HG03135 (cell line): Measurements from ENCODE around the gene NUDT4.
"Not testable (repeated sequence)": the region's sequence is repeated elsewhere in the genome, so short reads cannot be mapped to it uniquely, and the experiment has no call there.

Experiments
- ATAC-seq: cut with Tn5 transposase; IDR thresholded peaks from one replicate; pipeline ENCODE4 v1.9.1; 2021; ENCODE audit warnings: mild to moderate bottlenecking, moderate library complexity; ENCODE audit not compliant: unreplicated experiment

Gene NUDT4

GRCh38 chr12:93426412-93426805, 48.7 kb downstream of the NUDT4 start:
- ATAC-seq: no peak

- no peak for ATAC-seq
Observed at GRCh38 chr12:93427779-93428564, 50.2 kb downstream of the NUDT4 start.

- ATAC-seq: no peak
Observed at GRCh38 chr12:93429448-93429847, 51.7 kb downstream of the NUDT4 start.

GRCh38 chr12:93429852-93430251, 52.1 kb downstream of the NUDT4 start:
- no peak for ATAC-seq

- ATAC-seq: no peak
Observed at GRCh38 chr12:93430280-93430679, 52.6 kb downstream of the NUDT4 start.

GRCh38 chr12:93432031-93432430, 54.3 kb downstream of the NUDT4 start:
- not testable (repeated sequence) for ATAC-seq

- ATAC-seq: no peak
Observed at GRCh38 chr12:93434256-93434865, 56.6 kb downstream of the NUDT4 start.

- ATAC-seq: no peak
Observed at GRCh38 chr12:93438266-93439050, 60.7 kb downstream of the NUDT4 start.

GRCh38 chr12:93440043-93440835, 62.5 kb downstream of the NUDT4 start:
- no peak for ATAC-seq

- no peak for ATAC-seq
Observed at GRCh38 chr12:93441081-93441616, 63.4 kb downstream of the NUDT4 start.

- peak; percentile 78 for ATAC-seq
Observed at GRCh38 chr12:93441617-93442410, 64.1 kb downstream of the NUDT4 start, which contains the start of gene UBE2N. TSS of gene UBE2N (minus strand) at chr12:93441947. CDS start at chr12:93441884, 63 bp downstream.

- ATAC-seq: no peak
Observed at GRCh38 chr12:93442411-93443340, 65.0 kb downstream of the NUDT4 start.

- no peak for ATAC-seq
Observed at GRCh38 chr12:93443576-93443975, 65.9 kb downstream of the NUDT4 start.

- no peak for ATAC-seq
Observed at GRCh38 chr12:93447555-93448290, 70.0 kb downstream of the NUDT4 start.

GRCh38 chr12:93448796-93449195, 71.1 kb downstream of the NUDT4 start:
- ATAC-seq: no peak

- ATAC-seq: peak; percentile 90
Observed at GRCh38 chr12:93449277-93449676, 71.6 kb downstream of the NUDT4 start.

- ATAC-seq: no peak
Observed at GRCh38 chr12:93451423-93452158, 73.9 kb downstream of the NUDT4 start.
